ENCODE data around the gene GARNL3. TPM values are rescaled to one million over a fixed set of nuclear protein-coding genes. Genes with fewer than 3 reads are reported as not detected.

The GARNL3 gene
- total RNA-seq, 2 experiments from 2014 or later = 3.8 to 4.2 TPM

DNA sequence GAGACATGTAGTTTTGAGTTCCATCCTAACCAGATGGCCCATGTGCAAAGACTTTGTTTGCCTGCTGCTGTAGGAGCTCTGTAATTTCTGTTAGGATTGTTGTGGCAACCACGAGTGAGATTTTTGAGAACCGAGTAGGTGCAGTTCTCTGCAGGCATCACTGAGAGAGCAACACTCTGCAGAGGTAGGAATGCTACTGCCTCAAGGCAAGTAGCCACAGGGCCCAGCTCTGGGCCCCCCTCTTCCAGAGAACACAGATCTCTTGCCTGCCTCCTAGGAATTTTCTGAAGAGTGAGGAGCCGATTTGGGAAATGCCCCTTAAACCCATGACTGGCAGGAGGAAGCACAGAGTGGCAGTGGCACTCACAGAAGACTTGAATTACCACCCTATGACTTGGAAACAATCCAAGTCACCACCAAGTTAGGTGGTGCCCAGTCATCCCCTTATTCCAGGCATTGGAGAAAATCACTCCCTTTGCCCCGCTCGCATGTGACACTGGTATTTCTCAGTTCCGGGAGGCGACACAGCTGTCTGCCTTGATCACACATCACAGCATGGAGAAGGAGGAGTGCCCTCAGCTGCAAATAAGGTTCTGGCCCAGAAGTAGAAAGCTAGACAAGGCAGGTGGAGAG, 79.9 kb downstream of the GARNL3 start:
- H3K9me3 Mint-ChIP-seq = no peaks in the 10 kb centered on the region

DNA sequence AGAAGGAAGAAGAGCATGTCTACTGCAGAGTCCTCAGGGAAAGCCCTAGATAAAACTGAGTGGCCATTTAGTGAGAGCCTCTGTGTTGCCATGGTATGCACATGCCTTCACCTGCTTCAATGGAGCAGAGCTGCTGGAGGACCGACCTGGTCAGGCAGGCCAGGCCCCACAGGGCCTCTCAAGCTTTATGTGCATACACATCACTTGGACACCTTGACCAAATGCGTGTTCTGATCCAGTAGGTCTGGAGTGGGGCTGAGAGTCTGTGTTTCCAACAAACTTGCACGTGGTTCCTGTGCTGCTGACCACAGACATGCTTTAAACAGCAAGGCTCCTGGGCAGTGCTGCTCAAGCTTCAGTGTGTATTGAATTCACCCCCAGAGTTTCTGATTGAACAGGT, 81.0 kb downstream of the GARNL3 start:
- ATAC-seq (no peak), DNase-seq (no peak)
- TF ChIP-seq, protein P1, sequence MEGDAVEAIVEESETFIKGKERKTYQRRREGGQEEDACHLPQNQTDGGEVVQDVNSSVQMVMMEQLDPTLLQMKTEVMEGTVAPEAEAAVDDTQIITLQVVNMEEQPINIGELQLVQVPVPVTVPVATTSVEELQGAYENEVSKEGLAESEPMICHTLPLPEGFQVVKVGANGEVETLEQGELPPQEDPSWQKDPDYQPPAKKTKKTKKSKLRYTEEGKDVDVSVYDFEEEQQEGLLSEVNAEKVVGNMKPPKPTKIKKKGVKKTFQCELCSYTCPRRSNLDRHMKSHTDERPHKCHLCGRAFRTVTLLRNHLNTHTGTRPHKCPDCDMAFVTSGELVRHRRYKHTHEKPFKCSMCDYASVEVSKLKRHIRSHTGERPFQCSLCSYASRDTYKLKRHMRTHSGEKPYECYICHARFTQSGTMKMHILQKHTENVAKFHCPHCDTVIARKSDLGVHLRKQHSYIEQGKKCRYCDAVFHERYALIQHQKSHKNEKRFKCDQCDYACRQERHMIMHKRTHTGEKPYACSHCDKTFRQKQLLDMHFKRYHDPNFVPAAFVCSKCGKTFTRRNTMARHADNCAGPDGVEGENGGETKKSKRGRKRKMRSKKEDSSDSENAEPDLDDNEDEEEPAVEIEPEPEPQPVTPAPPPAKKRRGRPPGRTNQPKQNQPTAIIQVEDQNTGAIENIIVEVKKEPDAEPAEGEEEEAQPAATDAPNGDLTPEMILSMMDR (IDR thresholded peaks at IDR 0.05) = no peak
- H3K27ac Mint-ChIP-seq = no peak overlapping the region
- H3K27me3 Mint-ChIP-seq = peaks cover 7% of the 10 kb centered on the region
- CTCF ChIA-PET = no interaction called here
- POLR2A ChIA-PET = interaction anchor here (0.5 kb wide), 1 partner anchor 272 kb away, joined by 3 read pairs; no protein-coding TSS in a partner anchor
- H3K4me3 Mint-ChIP-seq = no peak overlapping the region
- no peaks in the 10 kb centered on the region for H3K9me3 Mint-ChIP-seq
- no peaks in the 10 kb centered on the region for H3K4me1 Mint-ChIP-seq (ENCODE audit: low read depth)
- intact Hi-C loops (cut with micrococcal nuclease) = no loop called here
- H3K36me3 Mint-ChIP-seq (ENCODE audit: low read depth) = no peaks in the 10 kb centered on the region

More for the DNA sequence above, 79.9 kb downstream of the GARNL3 start:
- intact Hi-C loops (cut with micrococcal nuclease) = no loop called here
- DNase-seq (no peak), ATAC-seq (no peak)
- H3K36me3 Mint-ChIP-seq (ENCODE audit: low read depth) = no peaks in the 10 kb centered on the region
- POLR2A ChIA-PET = no interaction called here
- no peaks in the 10 kb centered on the region for H3K4me1 Mint-ChIP-seq (ENCODE audit: low read depth)
- no peak overlapping the region for H3K27ac Mint-ChIP-seq
- CTCF ChIA-PET = no interaction called here
- TF ChIP-seq, protein P1 (IDR thresholded peaks at IDR 0.05) = no peak
- H3K4me3 Mint-ChIP-seq = no peak overlapping the region
- peaks cover 6% of the 10 kb centered on the region for H3K27me3 Mint-ChIP-seq

DNA sequence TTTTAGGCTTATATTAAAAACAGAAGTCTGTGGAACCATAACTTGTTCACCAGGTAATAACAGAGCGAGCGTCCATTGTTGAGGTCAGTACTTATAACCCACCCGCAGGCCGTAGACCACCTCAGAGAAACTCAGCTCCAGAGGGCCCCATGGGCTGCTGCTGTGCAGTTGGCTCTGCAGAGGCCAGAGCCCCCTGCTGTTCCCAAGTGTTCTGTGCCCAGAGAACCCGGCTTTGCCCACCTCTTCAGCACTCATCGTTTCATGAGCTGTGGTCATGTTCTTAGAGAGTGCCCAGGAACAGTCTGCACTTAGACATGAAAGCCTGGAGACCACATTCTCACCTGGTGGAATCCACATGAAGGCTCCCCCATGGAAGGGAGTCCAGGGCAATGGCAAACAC, 82.0 kb downstream of the GARNL3 start:
- Mint-ChIP-seq H3K4me3 (no peak overlapping the region), H3K27ac (no peak overlapping the region), H3K9me3 (no peaks in the 10 kb centered on the region), H3K27me3 (peaks cover 6% of the 10 kb centered on the region), H3K36me3 (ENCODE audit: low read depth) (no peaks in the 10 kb centered on the region), H3K4me1 (ENCODE audit: low read depth) (no peaks in the 10 kb centered on the region)
- TF ChIP-seq, protein P1 (IDR thresholded peaks at IDR 0.05) = no peak
- POLR2A ChIA-PET = no interaction called here
- DNase-seq (no peak), ATAC-seq (no peak)
- intact Hi-C loops (cut with micrococcal nuclease) = no loop called here
- CTCF ChIA-PET = no interaction called here

DNA sequence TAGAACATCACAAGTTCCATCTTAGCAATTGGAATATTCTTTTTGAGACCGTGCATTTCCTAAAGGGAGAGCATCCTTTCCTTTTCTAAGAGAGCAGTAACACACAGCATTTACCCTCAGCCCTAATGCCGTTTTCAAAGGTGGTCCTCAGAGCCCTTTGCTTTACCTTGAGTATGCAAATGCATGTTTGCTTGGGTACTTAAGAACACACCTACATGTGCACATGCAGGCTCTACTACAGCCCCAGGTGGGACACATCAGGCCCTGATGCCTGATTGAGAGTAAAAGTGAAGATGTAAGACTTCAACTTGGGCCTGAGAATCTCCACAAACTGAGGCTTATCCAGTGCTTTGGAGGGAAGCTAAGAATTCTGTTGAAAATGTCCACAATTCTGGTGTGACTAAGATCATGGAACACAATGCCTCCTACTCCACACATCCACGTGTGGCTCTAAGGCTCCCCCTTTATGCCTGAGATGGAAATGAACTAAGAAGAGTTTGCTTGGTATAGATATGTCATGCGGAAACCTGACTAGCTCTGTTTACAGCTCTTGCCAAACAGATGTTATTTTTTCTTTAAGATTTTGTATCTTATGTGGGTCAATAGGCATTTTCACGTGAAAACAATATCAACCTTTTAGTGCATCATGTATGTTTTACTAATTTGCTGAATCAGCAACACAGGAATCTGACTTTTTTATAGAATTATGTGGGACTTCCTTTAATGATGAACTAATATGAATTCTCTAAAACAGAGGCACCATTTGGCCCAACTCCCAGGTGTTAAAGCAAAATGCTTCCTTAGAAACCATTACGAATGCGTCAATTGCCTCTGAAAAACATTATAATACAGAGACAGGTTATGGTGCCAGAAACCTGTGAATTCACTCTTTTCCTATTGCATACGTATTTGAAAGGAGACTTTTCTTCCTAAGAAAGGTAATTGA, 83.5 kb downstream of the GARNL3 start:
- CTCF ChIA-PET = no interaction called here
- ATAC-seq (no peak), DNase-seq (no peak)
- Mint-ChIP-seq H3K27ac (no peak overlapping the region), H3K9me3 (no peaks in the 10 kb centered on the region), H3K36me3 (ENCODE audit: low read depth) (no peaks in the 10 kb centered on the region), H3K4me3 (no peak overlapping the region), H3K27me3 (peaks cover 7% of the 10 kb centered on the region), H3K4me1 (ENCODE audit: low read depth) (no peaks in the 10 kb centered on the region)
- TF ChIP-seq, protein P1 (IDR thresholded peaks at IDR 0.05) = no peak
- intact Hi-C loops (cut with micrococcal nuclease) = no loop called here
- POLR2A ChIA-PET = interaction anchor here (0.7 kb wide), 1 partner anchor 1579 kb away, joined by 3 read pairs; no protein-coding TSS in a partner anchor
